H1 (cell line): ENCODE results near the gene CIAO2A. TPM values are rescaled to one million over a fixed set of nuclear protein-coding genes. Genes with fewer than 3 reads are reported as not detected.

Experiments used
- CTCF ChIA-PET: fragments of 300-600 bp; sonication (Branson Sonifier 250); formaldehyde crosslinking; loops from one replicate; lab custom pipeline; 2021; ENCODE audit not compliant: partially characterized antibody; lab: Charles Lee
- POLR2A ChIA-PET: fragments of 300-600 bp; sonication (Branson Sonifier 250); formaldehyde crosslinking; loops from one replicate; lab custom pipeline; 2021; ENCODE audit warnings: inconsistent platforms; ENCODE audit not compliant: partially characterized antibody; lab: Charles Lee
- DNase-seq, 2 experiments: peaks; one replicate each; pipeline versions ENCODE4 v3.0.0 to v3.0.0-alpha.2; 2010 to 2022; ENCODE audit warnings: low spot score in 2 of 2, low read depth in 1 of 2, mixed read lengths in 1 of 2
- FAIRE-seq: peaks from 2 replicates; lab custom pipeline; 2011; peaks lifted over from hg19 to GRCh38; lab: Jason Lieb, UNC
- H2AFZ ChIP-seq: 2 replicates; pipeline ENCODE4 v1.8.1; 2012; ENCODE audit warnings: low read length, inconsistent platforms
- H2AK5ac ChIP-seq: 2 replicates; pipeline ENCODE4 v1.6.1; 2013; ENCODE audit warnings: low read depth, low read length
- H2BK120ac ChIP-seq: replicated peaks from 2 replicates; pipeline ENCODE3; 2013; ENCODE audit warnings: low read depth, low read length, inconsistent platforms
- H2BK12ac ChIP-seq: 2 replicates; pipeline ENCODE4 v1.6.1; 2013; ENCODE audit warnings: low read depth, low read length
- H2BK15ac ChIP-seq: 2 replicates; pipeline ENCODE4 v1.6.1; 2013; ENCODE audit warnings: low read length
- H2BK20ac ChIP-seq: 2 replicates; pipeline ENCODE4 v1.6.1; 2013; ENCODE audit warnings: low read length
- H2BK5ac ChIP-seq: 2 replicates; pipeline ENCODE4 v1.6.1; 2013; ENCODE audit warnings: low read depth, low read length
- H3K14ac ChIP-seq: 2 replicates; pipeline ENCODE4 v1.6.1; 2013; ENCODE audit warnings: inconsistent platforms; ENCODE audit not compliant: insufficient read length
- H3K18ac ChIP-seq: 2 replicates; pipeline ENCODE4 v1.6.1; 2013; ENCODE audit warnings: low read length; ENCODE audit errors: extremely low read depth
- H3K23ac ChIP-seq: 2 replicates; pipeline ENCODE4 v1.6.1; 2013; ENCODE audit warnings: inconsistent platforms; ENCODE audit not compliant: insufficient read length
- H3K23me2 ChIP-seq: 2 replicates; pipeline ENCODE4 v1.6.1; 2013; ENCODE audit warnings: low read depth, low read length
- H3K27ac ChIP-seq: 2 replicates; pipeline ENCODE4 v1.6.1; 2011; ENCODE audit warnings: low read depth, low read length, inconsistent platforms
- H3K27me3 ChIP-seq, 4 experiments: replicated peaks in 1 of 4; 1 replicate in 1 of 4; 2 replicates in 3 of 4; pipeline versions ENCODE4 v1.6.1 to v1.8.1; 2011 to 2013; ENCODE audit warnings: low read length in 3 of 4, mild to moderate bottlenecking in 3 of 4, inconsistent platforms in 2 of 4, mixed read lengths in 2 of 4, moderate library complexity in 1 of 4; ENCODE audit not compliant: control insufficient read depth in 3 of 4, insufficient read depth in 3 of 4; ENCODE audit errors: extremely low read depth in 1 of 4
- H3K36me3 ChIP-seq, 4 experiments: 2 replicates each; pipeline versions ENCODE4 v1.6.1 to v1.8.1; 2011 to 2013; ENCODE audit warnings: mild to moderate bottlenecking in 4 of 4, low read length in 3 of 4, moderate library complexity in 2 of 4, control low read depth in 1 of 4, inconsistent platforms in 1 of 4; ENCODE audit not compliant: insufficient read depth in 4 of 4, control insufficient read depth in 2 of 4
- H3K4ac ChIP-seq: replicated peaks from 2 replicates; pipeline ENCODE3; 2013; ENCODE audit warnings: low read length, low read depth, mixed read lengths, inconsistent platforms; ENCODE audit not compliant: insufficient read length
- H3K4me1 ChIP-seq, 4 experiments: replicated peaks in 1 of 4; 1 replicate in 1 of 4; 2 replicates in 3 of 4; pipeline versions ENCODE4 v1.6.1 to v1.8.1; 2011 to 2013; ENCODE audit warnings: low read length in 3 of 4, inconsistent platforms in 2 of 4, mixed read lengths in 1 of 4; ENCODE audit not compliant: insufficient read depth in 4 of 4, control insufficient read depth in 3 of 4
- H3K4me2 ChIP-seq, 2 experiments: 2 replicates each; pipeline versions ENCODE4 v1.6.1 to v1.8.1; 2011 to 2013; ENCODE audit warnings: low read depth in 2 of 2, low read length in 2 of 2, control low read depth in 1 of 2, inconsistent platforms in 1 of 2, mild to moderate bottlenecking in 1 of 2; ENCODE audit not compliant: insufficient read depth in 1 of 2
- H3K4me3 ChIP-seq, 4 experiments: fragments of 200-600, 300-600 bp in 1 of 4; sonication (generic), shearing (Covaris generic), sonication (Bioruptor Twin) in 1 of 4; 2 replicates each; pipeline versions ENCODE4 v1.5.1 to v1.8.1; 2011 to 2016; ENCODE audit warnings: low read length in 4 of 4, low read depth in 3 of 4, control low read depth in 2 of 4, inconsistent platforms in 2 of 4, mild to moderate bottlenecking in 2 of 4, mixed read lengths in 1 of 4, moderate library complexity in 1 of 4; ENCODE audit not compliant: insufficient read depth in 2 of 4; ENCODE audit errors: extremely low read depth in 1 of 4
- H3K56ac ChIP-seq: replicated peaks from 2 replicates; pipeline ENCODE3; 2013; ENCODE audit warnings: low read depth, mild to moderate bottlenecking, mixed read lengths, low read length, inconsistent platforms; ENCODE audit not compliant: insufficient read length
- H3K79me1 ChIP-seq: 2 replicates; pipeline ENCODE4 v1.6.1; 2013; ENCODE audit warnings: low read depth, low read length, control low read depth
- H3K79me2 ChIP-seq, 2 experiments: 2 replicates each; pipeline versions ENCODE4 v1.6.1 to v1.8.1; 2012 to 2013; ENCODE audit warnings: low read length in 2 of 2, mild to moderate bottlenecking in 2 of 2, inconsistent platforms in 1 of 2; ENCODE audit not compliant: insufficient read depth in 2 of 2, control insufficient read depth in 1 of 2
- H3K9ac ChIP-seq, 4 experiments: replicated peaks in 1 of 4; 1 replicate in 1 of 4; 2 replicates in 3 of 4; pipeline versions ENCODE4 v1.6.1 to v1.8.1; 2011 to 2013; ENCODE audit warnings: low read depth in 3 of 4, low read length in 3 of 4, control low read depth in 2 of 4, mild to moderate bottlenecking in 2 of 4, moderate library complexity in 2 of 4, inconsistent platforms in 1 of 4; ENCODE audit errors: extremely low read depth in 1 of 4
- H3K9me3 ChIP-seq, 2 experiments: 2 replicates each; pipeline versions ENCODE4 v1.6.1 to v1.8.1; 2012 to 2013; ENCODE audit warnings: mild to moderate bottlenecking in 2 of 2, moderate library complexity in 2 of 2, control low read depth in 1 of 2, inconsistent platforms in 1 of 2, low read depth in 1 of 2, low read length in 1 of 2, mixed read lengths in 1 of 2; ENCODE audit not compliant: insufficient read depth in 2 of 2
- H4K20me1 ChIP-seq, 2 experiments: replicated peaks in 1 of 2; 2 replicates each; pipeline versions ENCODE3 to v1.8.1; 2011 to 2013; ENCODE audit warnings: inconsistent platforms in 2 of 2, low read length in 2 of 2, mild to moderate bottlenecking in 1 of 2; ENCODE audit not compliant: insufficient read depth in 2 of 2, control insufficient read depth in 1 of 2
- H4K5ac ChIP-seq: 2 replicates; pipeline ENCODE4 v1.6.1; 2013; ENCODE audit warnings: low read length, low read depth, mixed read lengths, inconsistent platforms; ENCODE audit not compliant: insufficient read length
- H4K8ac ChIP-seq: 2 replicates; pipeline ENCODE4 v1.8.0; 2013; ENCODE audit warnings: mild to moderate bottlenecking, moderate library complexity, low read length, inconsistent platforms; ENCODE audit not compliant: insufficient read depth; ENCODE audit errors: extremely low read depth
- H4K91ac ChIP-seq: replicated peaks from 2 replicates; pipeline ENCODE3; 2013; ENCODE audit warnings: low read length, mixed read lengths, inconsistent platforms; ENCODE audit not compliant: insufficient read length
- ASH2L ChIP-seq: fragments of 200-600, 300-600 bp; sonication (generic); IDR thresholded peaks from one replicate; pipeline ENCODE4 v1.7.1; 2017; ENCODE audit warnings: low read length
- CEBPB ChIP-seq: IDR thresholded peaks from 2 replicates; pipeline ENCODE4 v1.6.1; 2012; ENCODE audit warnings: low read depth, low read length
- CHD1 ChIP-seq: IDR thresholded peaks from 2 replicates; pipeline ENCODE4 v1.6.1; 2012; ENCODE audit warnings: low read depth, low read length, improper control_type of control experiment
- CHD2 ChIP-seq: IDR thresholded peaks from 2 replicates; pipeline ENCODE4 v1.6.1; 2012; ENCODE audit warnings: low read length, improper control_type of control experiment
- CTBP2 ChIP-seq: IDR thresholded peaks from 2 replicates; pipeline ENCODE4 v1.7.0; 2011; ENCODE audit warnings: borderline replicate concordance, mild to moderate bottlenecking, moderate library complexity, mixed read lengths, low read length; ENCODE audit not compliant: insufficient read depth, insufficient read length
- PHF8 ChIP-seq: fragments of 200-600 bp; sonication (generic); conservative IDR thresholded peaks from 2 replicates; pipeline ENCODE4 v1.7.1; 2012; ENCODE audit warnings: low read depth, mild to moderate bottlenecking, inconsistent platforms, low read length, moderate library complexity
- RBBP5 ChIP-seq: IDR thresholded peaks from 2 replicates; pipeline ENCODE4 v1.7.1; 2012; ENCODE audit warnings: low read depth, mild to moderate bottlenecking, inconsistent platforms, low read length, moderate library complexity, borderline replicate concordance
- WGBS, 2 experiments: shearing (Covaris generic) in 1 of 2; methylation state at CpG; one replicate each; pipeline versions ENCODE4 v1.1.6 to v1.1.7; 2013 to 2015; ENCODE audit warnings: low lambda C conversion rate in 2 of 2, mixed read lengths in 2 of 2, inconsistent platforms in 1 of 2, low coverage in 1 of 2, missing lambda C conversion rate in 1 of 2; ENCODE audit not compliant: insufficient replicate concordance in 2 of 2, insufficient coverage in 1 of 2, insufficient read length in 1 of 2; ENCODE audit errors: extremely low coverage in 1 of 2, missing lambda C conversion rate in 1 of 2; 5-methylcytosine and 5-hydroxymethylcytosine counted together
- polyA plus RNA-seq, 7 experiments: library from polyadenylated mRNA; depleted of rRNA in 3 of 7; stranded (reverse) in 5 of 7; unstranded in 2 of 7; fragments of >200 nt in 5 of 7; fragments of 200-250 nt in 2 of 7; gene quantifications; 1 replicate in 5 of 7; 2 replicates in 1 of 7; 4 replicates in 1 of 7; pipeline versions ENCODE4 v1.2.1 to v1.2.3, GENCODE V29; 2011 to 2013; ENCODE audit warnings: missing spikeins in 2 of 7, mixed read lengths in 2 of 7
- total RNA-seq: library from RNA; stranded (reverse); fragmentation: NEBNext Ultra II Directional; extraction: Animal tissue kit (Norgen Biotek cat#: 25700); gene quantifications from 2 replicates; pipeline ENCODE4 v1.2.1, GENCODE V29; 2021
- TF ChIP-seq, protein P1 (sequence below): IDR thresholded peaks from 2 replicates; pipeline ENCODE4 v1.6.1; 2011; ENCODE audit warnings: low read length, improper control_type of control experiment

Gene CIAO2A
- total and polyA plus RNA-seq, 2 of the 8 experiments (the other 6 are each of a cell fraction or from before 2014, with no cell fraction given) = 76.4 to 86.5 TPM

GRCh38 chr15:64048781-64049460 lies 44.7 kb downstream of the CIAO2A start:
- Histone ChIP-seq H3K36me3 (no peaks in the 10 kb centered on the region), H3K79me2 (no peaks in the 10 kb centered on the region), H4K8ac (no peak overlapping the region), H3K79me1 (no peaks in the 10 kb centered on the region), H2BK20ac (no peak overlapping the region), H2AK5ac (no peak overlapping the region), H3K4me1 (peaks cover 0 to 15% (median 5%) of the 10 kb centered on the region in 4 experiments; a peak in 4 of 7 replicates), H4K20me1 (no peaks in the 10 kb centered on the region), H3K27ac (no peak overlapping the region), H2BK15ac (no peak overlapping the region), H3K9ac (no peak overlapping the region), H3K9me3 (no peaks in the 10 kb centered on the region), H3K23me2 (peaks cover 7% of the 10 kb centered on the region; the same call in 1 of the 2 replicates), H2BK12ac (no peak overlapping the region), H3K18ac (no peak overlapping the region), H3K56ac (no peak overlapping the region), H3K27me3 (peaks cover 3 to 31% (median 19%) of the 10 kb centered on the region in 4 experiments; a peak in 6 of 7 replicates), H3K14ac (no peak overlapping the region), H3K4ac (no peak overlapping the region), H3K4me2 (no peak overlapping the region), H2BK5ac (no peak overlapping the region), H4K91ac (no peak overlapping the region), H3K23ac (no peak overlapping the region), H2AFZ (no peak overlapping the region), H4K5ac (no peak overlapping the region), H2BK120ac (no peak overlapping the region), H3K4me3 (no peak overlapping the region)
- POLR2A ChIA-PET = interaction anchor here (1.8 kb wide), 1 partner anchor 19 kb away, joined by 4 read pairs; no protein-coding TSS in a partner anchor
- TF ChIP-seq CTBP2 (no peak), PHF8 (no peak), CHD2 (no peak), CHD1 (no peak), CEBPB (no peak), ASH2L (no peak), RBBP5 (no peak)
- TF ChIP-seq, protein P1, sequence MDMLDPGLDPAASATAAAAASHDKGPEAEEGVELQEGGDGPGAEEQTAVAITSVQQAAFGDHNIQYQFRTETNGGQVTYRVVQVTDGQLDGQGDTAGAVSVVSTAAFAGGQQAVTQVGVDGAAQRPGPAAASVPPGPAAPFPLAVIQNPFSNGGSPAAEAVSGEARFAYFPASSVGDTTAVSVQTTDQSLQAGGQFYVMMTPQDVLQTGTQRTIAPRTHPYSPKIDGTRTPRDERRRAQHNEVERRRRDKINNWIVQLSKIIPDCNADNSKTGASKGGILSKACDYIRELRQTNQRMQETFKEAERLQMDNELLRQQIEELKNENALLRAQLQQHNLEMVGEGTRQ = no peak
- FAIRE-seq (no peak), DNase-seq (no peak)
- 80% methylated on average over 1 of the region's 1 CpG; no CpG with 5 or more reads in 1 of the 2 experiments for WGBS, 2 experiments
- CTCF ChIA-PET = interaction anchor here (1.1 to 9.6 kb wide), 6 partner anchors 9 to 296 kb away, joined by 3 to 82 read pairs (median 9); no protein-coding TSS in a partner anchor
